ENCODE results near the gene CERS2.
A peak's percentile ranks its signal among the peaks of the same experiment; 100 is the strongest.

CERS2 gene

GRCh38 chr1:150968491-150968890 lies 6.1 kb downstream of the CERS2 start:
- H3K27ac ChIP-seq: no peak overlapping the region
- no peak for TF ChIP-seq CTCF (IDR thresholded peaks at IDR 0.05)
- H3K4me3 ChIP-seq: no peak overlapping the region
- DNase-seq (ENCODE audit: low spot score): no peak

- no peak for TF ChIP-seq CTCF (IDR thresholded peaks at IDR 0.05)
- no peak overlapping the region for H3K27ac ChIP-seq
- peak; percentile 56 for DNase-seq (ENCODE audit: low spot score)
- no peak overlapping the region for H3K4me3 ChIP-seq
Measured at GRCh38 chr1:150967936-150968335, 6.7 kb downstream of the CERS2 start.

- Histone ChIP-seq H3K27ac (peak overlapping the region in 1 of 2 donors; percentile 0), H3K4me3 (no peak overlapping the region)
- no peak for DNase-seq (ENCODE audit: low spot score)
- no peak for TF ChIP-seq CTCF (IDR thresholded peaks at IDR 0.05)
Measured at GRCh38 chr1:150966011-150966410, 8.6 kb downstream of the CERS2 start.

DNA sequence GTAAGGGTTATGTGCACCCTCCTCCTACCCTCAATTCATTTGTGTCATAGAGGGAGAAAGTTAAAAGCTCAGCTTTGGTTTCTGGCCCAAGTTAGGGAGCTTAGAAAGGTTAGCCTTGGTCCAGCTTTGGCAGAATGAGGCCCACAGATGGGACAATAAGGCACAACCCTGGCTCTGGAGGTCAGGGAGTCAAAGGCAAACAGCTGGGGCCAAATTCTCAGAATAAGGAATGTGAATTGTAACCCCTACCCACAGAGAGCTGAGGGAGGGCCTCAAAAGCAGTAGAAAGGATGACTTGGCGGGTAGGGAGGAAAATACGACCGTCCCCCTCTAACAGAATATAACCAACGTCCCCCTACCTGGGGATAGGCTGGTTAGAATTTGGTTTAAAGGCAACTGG lies 9.0 kb downstream of the CERS2 start:
- TF ChIP-seq CTCF (IDR thresholded peaks at IDR 0.05): no peak
- no peak for DNase-seq (ENCODE audit: low spot score)
- peak overlapping the region in 1 of 2 donors; percentile 0 for H3K27ac ChIP-seq

DNA sequence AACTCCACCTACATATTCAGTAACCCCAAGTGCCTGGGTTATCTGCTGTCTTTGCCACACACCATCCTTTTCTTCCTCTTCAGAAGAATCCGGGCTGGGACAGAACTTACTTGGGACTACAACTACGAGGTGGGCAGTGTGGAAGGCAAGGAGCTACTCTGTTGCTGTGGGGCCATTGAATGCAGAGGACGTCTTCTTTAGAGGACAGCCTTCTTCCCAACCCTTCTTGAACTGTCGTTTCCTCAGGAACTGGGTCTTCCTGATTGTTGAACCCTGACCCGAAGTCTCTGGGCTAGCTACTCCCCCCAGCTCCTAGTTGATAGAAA lies 10.5 kb downstream of the CERS2 start:
- TF ChIP-seq CTCF (IDR thresholded peaks at IDR 0.05): no peak
- DNase-seq (ENCODE audit: low spot score): no peak
- Histone ChIP-seq H3K27ac (no peak overlapping the region), H3K4me3 (no peak overlapping the region)

More for the DNA sequence above, 9.0 kb downstream of the CERS2 start:
- no peak overlapping the region for H3K4me3 ChIP-seq

GRCh38 chr1:150963321-150964163 lies 11.1 kb downstream of the CERS2 start:
- H3K4me3 ChIP-seq: no peak overlapping the region
- no peak for TF ChIP-seq CTCF (IDR thresholded peaks at IDR 0.05)
- no peak overlapping the region for H3K27ac ChIP-seq

DNA sequence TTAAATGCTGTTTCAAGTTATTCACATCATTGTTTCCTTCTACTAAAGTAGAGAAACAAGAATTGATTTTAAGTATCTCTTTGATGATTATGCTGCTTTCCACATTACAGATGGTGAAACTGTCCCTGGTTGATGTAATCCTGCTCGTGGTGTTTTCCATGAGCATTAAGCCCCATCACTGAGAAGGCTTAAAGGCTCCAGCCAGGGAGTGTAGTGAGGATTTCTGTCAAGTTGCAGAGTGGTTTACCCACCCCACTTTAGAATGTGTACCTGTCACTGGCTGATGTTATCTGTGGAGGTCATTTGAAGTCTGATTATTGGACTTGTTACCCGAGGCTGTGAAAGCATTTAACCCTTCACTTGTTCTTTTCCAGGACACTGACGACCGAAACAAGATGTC lies 12.9 kb downstream of the CERS2 start:
- Histone ChIP-seq H3K27ac (no peak overlapping the region), H3K4me3 (no peak overlapping the region)
- DNase-seq (ENCODE audit: low spot score): no peak
- TF ChIP-seq CTCF (IDR thresholded peaks at IDR 0.05): no peak

More at GRCh38 chr1:150963321-150964163, 11.1 kb downstream of the CERS2 start:
- no peak for DNase-seq (ENCODE audit: low spot score)

All from coronary artery (tissue), 2 donors.